NK-92 (cell line): ENCODE results near the gene ACSS1.
A peak's percentile ranks its signal among the peaks of the same experiment; 100 is the strongest.

ENCODE experiments used
- DNase-seq: peaks from one replicate; lab custom pipeline; 2025; ENCODE audit not compliant: unreplicated experiment; lab: John Stamatoyannopoulos, UW

The ACSS1 gene

DNA sequence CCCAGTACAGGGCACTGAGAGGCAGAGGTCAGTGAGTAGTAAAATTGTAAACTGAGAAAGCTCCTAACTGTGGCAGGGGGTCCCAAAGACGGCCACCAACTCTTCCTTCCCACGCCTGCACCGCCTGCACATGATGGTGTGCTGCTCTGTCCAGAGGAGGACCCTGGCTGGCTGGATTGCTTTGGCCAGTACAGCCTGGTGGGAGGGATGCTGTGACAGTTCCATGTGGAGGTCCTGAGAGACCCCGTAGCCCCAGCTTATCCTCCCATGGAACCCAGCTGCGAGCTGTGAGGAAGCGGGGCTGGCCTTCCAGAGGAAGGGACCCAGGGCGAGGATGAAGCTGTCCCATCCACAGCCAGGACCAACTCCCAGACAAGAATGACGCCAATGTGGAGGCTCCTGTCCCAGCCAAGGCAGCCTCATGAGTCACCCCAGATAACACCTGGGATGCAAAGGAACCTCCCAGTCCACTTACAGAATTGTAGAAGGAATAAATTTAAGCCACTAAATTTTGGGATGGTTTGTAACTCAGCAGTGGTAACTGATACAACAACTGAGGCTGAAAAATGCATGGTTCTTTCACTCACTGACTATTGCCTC, 2.0 kb upstream of the ACSS1 start:
- DNase-seq, result no peak

DNA sequence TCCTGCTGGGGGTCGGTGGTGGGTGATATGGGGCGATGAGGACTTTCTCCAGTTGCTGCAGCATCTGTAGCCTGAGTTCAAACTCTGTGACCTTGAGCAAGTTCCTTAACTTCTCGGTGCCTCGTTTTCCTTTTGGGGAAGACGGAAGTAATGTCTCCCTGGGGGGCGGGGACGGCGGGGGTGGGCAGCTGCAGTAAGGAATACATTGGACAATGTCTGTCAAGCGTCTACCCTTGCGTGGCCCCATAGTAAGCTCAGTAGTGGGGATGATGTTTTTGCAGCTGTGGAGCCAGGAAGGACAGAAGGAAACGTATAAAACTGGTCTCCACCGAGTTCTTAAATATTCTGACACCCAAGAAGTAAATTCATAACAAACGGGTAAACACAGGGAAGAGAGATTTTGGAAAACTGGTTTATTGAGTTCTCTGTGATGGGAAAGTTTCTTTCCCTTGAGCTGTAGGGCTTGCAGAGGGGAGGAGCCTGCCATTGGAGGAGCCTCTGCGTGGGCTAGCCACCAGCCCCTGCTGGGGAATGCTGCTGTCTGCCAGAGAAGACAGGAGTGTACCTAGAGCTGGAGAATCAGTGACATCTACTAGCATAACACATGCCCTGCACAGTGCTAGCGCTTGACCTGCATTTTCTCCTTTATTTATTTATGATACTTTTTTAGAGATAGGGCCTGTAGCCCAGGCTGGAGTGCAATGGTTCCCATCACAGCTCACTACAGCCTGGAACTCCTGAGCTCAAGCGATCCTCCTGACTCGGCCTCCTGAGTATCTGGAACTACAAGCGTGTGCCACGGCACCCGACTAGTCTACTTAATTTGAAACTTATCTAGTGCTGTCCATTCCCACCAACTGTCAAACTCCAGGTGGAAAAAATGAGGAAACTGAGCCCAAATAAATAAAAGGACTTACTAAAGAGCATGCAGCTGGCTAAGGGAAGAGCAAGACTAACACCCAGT, 1.2 kb upstream of the ACSS1 start:
- DNase-seq, result no peak

DNA sequence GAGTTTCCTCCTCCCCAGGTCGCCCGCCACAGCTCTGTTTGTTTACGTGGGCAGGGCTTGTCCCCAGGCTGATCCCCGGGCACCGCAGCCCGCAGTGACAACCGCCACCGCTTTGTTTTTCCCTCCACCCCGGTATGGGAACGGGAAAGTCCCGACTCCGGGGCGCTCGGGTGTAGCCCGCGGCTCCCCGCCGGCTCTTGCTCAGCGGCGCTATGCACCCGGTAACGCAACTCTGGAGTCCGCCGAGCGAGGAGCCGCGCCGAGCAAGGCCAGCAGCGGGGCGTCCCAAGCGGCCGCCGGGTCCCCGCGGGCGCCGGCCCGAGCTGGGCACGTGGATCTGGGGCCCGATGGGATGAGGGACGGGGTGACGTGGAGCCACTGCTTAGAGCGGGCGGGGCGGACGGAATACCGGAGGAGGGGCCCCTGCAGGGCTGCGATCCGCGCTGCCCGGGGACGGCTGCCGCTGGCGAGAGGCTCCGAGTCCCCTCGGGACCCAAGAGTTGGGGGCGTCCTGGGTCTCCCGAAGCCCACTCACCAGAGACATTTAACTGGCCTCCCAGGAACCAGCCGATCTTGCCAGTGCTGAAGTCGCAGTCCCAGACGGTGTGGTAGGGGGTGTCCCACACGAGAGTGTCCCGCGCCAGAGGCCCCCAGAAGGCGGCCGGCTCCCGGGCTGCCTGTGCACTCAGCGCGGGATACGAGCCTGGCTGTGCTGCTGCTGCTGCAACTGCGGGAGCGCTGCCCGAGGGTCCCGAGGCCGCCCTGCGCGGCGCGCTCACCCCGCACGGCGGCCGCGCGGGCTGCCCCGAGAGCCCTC, 497 bp downstream of the ACSS1 start:
- DNase-seq, result peak; percentile 36

DNA sequence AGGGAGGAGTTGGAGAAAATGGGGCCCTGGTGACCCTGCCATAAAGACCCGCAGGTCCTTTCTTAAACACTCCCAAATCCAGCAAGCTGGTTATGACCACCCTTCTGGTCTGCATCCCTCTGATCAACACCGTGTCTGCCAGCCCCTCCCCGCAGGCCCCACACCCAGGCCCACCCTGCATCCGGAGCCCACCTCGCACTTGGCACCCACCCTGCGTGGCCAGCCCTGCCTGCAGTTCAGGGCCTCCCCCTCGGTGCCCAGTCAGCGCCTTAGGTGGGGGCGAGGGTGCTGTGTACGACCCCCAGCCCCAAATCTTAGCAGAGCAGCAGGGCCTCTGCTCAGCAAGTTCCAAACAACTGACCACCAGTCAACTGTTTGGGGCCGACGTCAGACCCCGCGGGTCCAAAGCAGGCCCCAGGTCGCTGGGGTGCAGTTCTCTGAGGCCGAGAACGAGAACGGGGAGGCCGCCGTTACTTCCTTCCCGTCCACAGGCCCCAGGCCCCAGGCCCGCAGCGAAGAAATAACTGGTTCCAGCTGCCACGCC, 1.2 kb downstream of the ACSS1 start:
- DNase-seq, result no peak

DNA sequence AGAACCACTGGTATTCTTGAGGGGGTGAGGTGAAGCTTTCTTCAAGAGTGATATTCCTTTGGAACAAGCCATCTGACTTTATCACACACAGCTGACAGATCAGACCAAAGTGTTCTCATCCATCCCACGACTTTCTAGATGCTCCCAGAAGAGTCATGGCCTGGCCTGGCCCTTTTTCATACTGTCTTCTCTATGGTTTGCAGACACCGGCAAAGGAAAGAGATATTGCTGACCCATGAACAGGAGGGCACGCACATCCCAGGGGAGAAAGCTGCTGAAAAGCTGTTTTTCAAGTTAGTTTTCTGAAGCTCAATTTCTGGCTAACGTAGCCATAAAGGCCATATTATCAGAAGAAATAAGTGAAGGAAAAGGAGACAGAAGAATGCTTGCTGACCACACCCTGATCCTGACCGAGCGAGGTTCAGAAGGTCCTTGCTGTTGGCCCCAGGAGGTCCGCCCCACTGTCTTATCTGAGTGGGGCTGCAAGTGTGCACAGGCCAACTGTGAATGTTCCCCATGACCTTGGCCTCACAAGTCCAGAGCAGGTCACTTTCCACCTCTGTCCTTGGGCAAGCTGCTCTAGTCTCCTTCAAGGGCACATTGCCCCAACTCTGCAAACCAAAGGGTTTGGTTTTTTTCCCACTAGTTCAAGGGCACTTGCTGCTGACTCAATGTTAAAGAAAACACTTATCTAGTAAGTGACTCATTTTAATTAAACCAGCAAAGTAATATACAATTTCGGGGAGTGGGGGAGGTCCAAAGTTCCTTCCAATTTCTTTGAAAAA, 2.0 kb downstream of the ACSS1 start:
- no peak for DNase-seq

DNA sequence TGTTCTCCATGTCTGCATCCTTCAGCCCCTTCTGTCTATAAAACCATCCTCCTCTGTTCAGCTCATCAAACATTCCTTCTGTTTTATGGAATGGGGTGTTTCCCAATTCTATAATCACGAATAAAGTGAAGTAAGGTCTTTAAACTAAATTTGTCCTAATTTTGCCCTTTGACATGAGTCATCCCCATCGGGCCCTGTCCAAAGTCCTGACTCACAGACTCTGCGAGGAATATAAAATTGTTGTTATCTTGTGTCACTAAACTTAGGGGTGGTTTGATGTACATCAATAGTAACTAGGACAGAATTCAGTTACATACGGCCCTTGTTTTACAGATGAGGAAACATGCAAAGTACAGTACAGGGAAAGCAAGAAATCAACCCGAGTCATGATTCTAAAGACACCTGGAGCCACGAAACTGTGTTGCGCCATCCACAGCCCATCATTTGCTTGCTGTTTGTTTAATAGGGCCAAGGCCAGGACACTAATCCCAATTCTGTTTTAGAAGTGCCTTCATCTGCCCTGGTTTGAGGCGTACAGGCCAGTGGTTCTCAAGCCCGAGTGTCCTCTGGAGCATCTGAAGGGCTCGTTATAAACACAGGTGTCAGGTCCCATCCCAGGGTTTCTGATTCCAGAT, 2.8 kb downstream of the ACSS1 start:
- DNase-seq, result no peak

DNA sequence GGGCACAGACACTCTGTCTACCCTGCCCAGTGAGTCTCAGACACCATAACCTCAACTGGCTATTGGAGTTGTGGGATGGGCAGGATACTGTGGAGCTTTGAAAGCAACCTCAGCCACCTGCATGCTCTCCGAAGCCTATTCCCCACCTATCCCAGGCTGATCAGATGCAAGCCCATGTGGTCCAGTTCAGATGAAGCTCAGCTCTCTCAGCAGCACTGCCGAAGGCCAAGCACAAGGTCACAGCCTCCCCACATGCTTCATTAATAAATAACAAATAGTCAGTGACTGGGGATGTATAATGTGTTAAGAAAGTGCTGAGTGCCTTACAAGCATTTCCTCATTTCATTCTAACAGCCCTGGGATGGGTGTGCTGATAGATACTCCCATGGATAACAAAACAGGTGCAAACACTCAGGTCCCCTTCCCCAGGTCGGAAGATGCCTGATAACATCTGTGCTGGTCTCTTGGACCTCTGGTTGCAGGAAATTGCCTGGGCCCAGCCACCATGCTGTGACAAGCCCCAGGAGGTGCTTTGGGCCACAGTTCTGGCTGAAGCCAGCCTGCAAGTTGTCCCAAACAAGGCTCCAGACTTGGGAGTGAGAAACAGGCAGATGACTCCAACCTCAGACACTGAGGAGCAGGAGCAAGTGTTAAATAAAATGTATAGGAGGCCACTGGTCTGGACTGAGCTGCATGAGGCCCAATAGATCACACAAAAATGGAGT, 3.7 kb downstream of the ACSS1 start:
- no peak for DNase-seq

DNA sequence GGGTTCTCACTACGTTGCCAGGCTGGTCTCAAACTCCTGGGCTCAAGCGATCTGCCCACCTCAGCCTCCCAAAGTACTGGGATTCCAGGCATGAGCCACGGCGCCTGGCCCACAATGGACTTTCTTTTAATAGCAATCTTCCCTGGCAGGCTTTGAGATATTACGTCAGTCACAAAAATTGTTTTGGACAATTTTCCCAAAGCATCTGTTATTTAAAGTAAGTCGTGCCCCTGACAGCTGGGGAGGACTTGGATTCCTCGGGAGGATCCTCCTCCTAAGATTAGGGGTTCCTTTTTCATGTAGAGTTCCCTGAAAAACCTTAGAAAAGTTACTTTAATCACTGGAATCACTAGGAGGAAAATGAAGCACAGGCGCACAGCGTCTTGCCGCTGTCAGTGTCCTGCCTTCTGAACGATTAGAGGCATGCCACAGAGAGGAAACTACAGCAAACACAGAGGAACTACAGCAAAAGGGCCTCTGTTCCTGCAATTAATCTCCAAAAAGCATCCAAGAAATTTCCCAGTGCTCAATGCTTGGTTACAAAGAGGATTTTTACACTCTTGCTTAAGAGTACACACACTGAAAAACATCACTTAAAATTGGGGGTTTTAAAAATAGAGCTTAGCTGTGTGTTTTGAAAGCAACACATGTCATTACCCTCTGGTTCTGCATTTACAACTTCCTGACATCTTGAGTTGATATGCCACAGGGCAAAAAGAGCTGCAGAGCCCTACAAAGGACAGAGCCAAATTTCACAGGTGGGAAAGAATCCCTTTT, 4.5 kb downstream of the ACSS1 start:
- no peak for DNase-seq

DNA sequence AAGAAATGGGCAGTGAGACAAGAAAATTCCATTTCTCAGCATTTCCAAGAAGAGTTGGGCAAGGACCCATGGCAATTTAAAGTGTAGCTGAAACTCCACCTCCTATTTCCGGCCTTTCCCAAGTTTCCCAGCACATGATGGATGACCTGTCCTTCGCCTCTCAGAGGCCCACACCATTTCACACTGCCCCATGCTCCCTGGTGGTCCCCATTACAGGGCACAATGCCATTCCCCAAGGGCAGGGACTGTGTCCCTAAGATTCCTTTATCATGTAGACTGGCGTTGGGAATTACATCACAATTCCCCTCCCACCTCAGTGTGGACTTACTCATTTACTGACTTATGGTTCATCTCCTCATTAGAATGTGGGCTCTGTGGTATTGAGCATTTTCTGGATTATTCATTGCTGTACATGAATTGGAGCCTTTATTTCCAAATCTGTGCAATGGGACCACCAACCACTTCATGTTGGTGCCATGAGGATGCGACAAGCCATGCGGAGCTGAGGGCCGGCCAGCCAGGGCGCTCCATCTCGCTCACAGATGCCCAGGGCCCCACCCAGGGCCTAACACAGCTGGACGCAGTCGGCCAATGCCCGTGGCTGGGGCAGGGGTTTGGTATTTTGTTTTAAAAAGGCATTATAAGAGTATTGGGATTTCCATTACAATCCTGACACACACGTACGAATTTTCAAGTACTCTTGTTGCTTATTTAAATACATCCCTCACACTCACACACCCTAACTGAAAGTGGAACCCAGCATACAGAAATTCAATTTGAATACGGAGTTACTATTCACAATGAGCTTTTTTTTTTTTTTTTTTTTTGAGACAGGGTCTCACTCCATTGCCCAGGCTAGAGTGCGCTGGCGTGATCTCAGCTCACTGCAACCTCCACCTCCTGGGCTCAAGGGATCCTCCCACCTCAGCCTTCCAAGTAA, 5.4 kb downstream of the ACSS1 start:
- no peak for DNase-seq

DNA sequence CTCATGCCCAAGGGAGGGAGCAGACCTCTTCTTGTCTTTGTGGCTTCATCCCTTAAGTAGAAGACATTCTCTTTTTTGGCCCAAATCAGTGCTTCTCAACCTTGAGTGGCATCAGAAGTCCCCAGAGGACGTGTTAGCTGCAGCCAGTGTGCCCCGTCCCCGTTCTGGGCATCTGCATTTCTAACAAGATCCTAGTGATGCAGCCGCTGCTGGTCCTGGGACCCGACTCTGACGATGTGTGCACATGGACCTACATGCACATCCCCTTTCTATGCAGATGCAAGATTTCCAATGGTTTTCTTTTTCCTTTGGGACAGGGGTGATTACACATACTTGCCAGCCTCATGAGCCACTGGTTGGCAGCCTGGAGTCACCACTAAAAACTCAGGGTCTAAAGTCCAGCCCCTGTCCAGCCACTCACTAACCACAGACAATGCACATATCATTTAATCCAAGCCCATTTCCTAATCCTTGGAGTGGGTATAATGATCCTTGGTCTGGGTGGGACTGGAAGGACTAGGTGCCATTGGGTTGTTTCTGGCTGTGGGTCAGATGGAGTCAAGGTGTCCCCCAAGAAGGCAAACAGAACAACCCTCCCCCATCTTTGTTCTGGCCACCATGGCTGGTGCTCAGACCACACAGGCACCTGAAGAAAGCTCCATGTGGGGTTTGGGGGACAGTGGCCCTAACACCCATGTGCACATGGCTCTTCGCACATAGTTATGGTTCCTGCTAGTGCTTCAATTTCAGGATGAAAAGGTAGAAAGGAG, 6.4 kb downstream of the ACSS1 start:
- DNase-seq, result no peak

DNA sequence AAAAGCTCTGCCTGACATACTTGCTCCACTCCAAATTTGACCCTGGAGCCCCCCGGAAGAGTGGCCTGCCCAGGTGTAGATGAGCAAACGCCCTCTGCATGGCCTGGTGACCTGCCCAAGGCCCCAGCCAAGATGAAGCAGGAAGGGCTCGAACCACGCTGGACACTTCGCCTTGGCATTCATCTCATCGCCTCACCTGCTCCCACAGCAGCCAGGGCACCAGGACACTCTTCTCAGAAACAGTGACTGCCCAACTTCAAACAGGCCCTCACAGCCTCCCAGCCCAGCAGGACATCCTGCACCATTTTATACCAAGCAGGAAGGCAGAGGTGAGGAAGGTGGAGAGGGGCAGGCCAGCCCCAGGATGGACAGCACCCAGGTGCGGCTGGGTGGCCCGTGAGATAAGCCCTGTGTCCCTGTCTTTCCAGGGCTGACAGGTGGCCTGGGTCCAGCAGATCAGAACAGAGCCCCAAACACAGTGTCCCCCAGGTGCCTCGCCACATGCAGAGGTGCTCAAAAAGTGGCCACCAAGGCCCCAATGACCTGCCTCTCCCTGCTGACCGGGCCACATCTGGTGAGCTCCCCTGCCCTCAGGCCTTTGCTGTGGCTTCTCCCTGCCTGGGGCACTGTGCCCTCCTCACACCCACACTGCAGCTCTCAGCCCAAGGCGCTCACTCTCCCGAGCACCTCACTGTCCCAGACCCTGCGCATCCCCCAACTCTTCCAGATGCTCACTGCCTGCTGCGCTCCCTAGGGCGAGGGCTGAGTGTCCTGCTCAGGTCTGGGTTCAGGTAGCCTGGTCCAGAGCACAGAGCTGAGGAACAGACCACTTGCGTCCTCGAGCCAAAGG, 7.2 kb downstream of the ACSS1 start:
- no peak for DNase-seq

DNA sequence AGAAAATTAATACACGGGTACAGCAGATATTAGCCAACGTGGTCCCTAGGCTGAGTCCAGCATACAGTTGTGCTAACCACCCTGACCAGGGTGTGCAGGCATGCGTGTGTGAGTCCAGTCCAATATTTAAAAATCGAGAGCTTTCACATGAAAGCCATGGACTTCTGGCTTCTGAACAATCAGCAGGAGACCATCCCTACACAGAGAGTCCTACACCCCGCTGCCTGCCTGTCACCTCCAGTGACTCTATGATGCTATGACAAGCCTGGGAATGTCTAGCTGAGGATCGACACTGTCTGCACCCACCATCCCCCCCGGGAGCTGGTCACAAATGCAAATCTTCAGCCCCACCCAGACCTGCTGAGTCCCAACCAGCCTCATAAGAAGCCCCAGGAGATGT, 7.9 kb downstream of the ACSS1 start:
- no peak for DNase-seq

DNA sequence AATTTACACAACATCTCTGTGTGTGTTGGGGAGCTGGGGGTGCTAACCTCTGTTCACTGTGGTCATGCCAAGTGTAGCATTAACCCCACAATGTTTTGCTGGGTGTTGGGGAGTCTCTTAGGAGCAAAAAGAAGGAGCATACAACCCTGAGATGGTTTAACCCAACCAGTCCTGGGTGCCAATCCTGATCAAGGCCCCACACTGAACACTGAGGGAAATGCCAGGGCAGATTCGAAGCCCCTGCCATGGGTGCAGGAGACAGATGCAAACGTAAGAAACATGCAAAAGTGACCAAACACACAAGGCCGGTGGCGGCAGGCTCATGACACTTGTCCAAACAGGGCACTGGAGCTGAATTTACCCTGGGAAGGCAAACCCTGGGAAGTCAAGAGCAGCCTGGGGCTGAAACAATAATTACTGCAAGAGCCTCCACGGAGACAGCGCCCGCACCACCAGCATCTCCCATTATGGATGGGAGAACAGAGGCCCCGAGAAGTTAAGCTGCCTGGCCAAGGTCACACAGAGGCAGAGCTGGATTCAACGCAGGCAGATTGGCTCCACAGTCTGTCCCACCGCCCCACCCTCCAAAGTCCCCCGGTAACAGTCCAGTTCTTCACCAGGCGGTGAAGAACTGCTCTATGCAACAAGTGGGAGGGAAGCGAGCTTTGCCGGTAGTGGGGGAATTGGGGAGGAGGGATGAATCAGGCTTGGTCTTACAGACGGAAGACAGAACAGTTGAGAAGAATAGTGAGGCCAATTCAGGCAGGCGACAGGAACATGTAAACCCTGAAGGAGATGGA, 8.5 kb downstream of the ACSS1 start:
- DNase-seq, result no peak

DNA sequence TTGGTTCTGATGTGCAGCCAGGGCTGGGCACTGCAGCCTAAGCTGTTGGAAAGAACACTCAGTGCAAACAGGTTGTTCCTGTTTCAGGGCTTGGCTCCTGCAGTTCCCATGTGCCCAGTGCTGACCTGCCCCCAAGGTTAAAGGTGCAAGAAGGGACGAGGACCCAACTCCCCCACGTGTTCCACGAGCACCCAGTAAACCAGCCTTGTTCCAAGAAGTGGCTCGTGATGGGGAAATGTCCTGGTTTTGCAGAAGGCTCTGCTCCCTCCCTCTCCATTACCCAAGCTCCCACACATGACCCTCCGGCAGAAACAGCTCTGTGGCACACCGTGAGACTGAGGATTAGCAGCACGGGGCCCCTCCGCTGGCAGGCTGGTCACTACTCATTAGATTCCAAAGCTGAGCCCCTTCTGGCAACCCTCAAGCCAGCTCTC, 9.4 kb downstream of the ACSS1 start:
- no peak for DNase-seq

DNA sequence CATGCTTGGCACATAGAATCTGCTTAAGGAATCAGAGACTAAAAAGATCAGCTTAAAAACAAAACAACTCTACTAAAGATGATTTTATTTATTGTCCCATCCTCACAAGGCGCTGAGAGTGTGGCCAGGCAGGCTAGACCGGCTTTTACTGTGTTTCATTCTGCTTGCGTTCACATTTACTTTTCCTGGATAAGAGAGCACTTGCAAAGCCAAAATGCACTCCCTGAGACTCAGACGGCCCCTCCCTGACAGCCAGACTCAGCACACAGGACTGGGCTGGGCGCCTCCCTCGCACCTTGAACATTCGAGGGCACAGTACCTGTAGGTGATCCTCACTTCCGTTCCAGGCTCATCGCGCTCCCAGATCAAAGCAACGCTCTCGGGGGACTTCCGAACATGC, 10.2 kb downstream of the ACSS1 start:
- no peak for DNase-seq
